ENCODE results near the gene FRRS1L. TPM values are rescaled to one million over a fixed set of nuclear protein-coding genes. Genes with fewer than 3 reads are reported as not detected.
"Not testable (repeated sequence)": the region's sequence is repeated elsewhere in the genome, so short reads cannot be mapped to it uniquely, and the experiment has no call there.

Gene FRRS1L
- total RNA-seq, 1 donor from 2014 or later, result 6.7 TPM

DNA sequence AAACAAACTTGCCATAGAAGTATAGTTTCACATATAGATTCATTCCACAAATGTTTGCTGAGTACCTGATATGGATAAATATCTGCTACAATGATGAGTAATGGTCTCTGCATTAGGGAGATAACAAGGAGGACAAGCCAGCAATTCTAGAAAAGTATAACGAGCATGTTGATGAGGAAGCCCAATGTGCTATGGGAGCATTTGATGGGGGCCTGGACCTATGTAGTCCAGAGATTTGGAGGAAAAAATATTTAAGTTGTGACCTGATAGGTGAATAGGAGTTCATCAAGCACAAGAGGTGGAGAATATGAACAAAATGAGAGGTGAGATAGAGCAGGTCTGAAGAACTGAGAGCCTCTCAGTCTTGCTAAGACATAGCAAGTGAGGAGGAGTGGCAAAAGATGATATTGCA, 32.9 kb downstream of the FRRS1L start:
- H3K9me3 Mint-ChIP-seq (ENCODE audit: unreplicated experiment), result no peaks in the 10 kb centered on the region

DNA sequence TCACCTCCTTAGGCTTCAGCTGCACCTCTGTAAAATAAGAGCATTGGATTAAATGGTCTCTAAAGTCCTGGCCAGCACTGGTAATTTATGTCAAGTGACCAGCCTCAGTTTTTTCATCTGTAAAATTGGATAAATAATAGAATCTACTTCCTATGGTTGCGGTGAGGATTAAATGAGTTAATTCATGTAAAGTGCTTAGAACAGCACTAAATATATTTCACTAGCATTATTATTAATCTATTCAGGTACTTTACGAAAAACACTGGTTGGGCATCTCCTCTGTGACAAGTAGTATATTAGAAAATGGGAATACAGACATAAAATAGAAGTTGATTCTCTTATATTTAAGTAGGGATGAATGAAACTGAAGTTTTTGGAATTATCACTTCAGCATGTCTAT, 33.5 kb downstream of the FRRS1L start:
- TF ChIP-seq, protein P1, sequence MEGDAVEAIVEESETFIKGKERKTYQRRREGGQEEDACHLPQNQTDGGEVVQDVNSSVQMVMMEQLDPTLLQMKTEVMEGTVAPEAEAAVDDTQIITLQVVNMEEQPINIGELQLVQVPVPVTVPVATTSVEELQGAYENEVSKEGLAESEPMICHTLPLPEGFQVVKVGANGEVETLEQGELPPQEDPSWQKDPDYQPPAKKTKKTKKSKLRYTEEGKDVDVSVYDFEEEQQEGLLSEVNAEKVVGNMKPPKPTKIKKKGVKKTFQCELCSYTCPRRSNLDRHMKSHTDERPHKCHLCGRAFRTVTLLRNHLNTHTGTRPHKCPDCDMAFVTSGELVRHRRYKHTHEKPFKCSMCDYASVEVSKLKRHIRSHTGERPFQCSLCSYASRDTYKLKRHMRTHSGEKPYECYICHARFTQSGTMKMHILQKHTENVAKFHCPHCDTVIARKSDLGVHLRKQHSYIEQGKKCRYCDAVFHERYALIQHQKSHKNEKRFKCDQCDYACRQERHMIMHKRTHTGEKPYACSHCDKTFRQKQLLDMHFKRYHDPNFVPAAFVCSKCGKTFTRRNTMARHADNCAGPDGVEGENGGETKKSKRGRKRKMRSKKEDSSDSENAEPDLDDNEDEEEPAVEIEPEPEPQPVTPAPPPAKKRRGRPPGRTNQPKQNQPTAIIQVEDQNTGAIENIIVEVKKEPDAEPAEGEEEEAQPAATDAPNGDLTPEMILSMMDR (IDR thresholded peaks at IDR 0.05), result no peak
- Mint-ChIP-seq H3K27ac (ENCODE audit: unreplicated experiment) (no peak overlapping the region), H3K27me3 (ENCODE audit: unreplicated experiment) (peaks cover 2% of the 10 kb centered on the region)

More for the DNA sequence above, 32.9 kb downstream of the FRRS1L start:
- H3K27me3 Mint-ChIP-seq (ENCODE audit: unreplicated experiment), result peaks cover 2% of the 10 kb centered on the region
- TF ChIP-seq, protein P1 (IDR thresholded peaks at IDR 0.05), result no peak
- no peak overlapping the region for H3K4me3 Mint-ChIP-seq (ENCODE audit: unreplicated experiment)
- H3K36me3 Mint-ChIP-seq (ENCODE audit: unreplicated experiment), result no peaks in the 10 kb centered on the region
- no peak overlapping the region for H3K27ac Mint-ChIP-seq (ENCODE audit: unreplicated experiment)
- H3K4me1 Mint-ChIP-seq (ENCODE audit: unreplicated experiment), result no peaks in the 10 kb centered on the region
- DNase-seq (ENCODE audit: extremely low spot score, unreplicated experiment), result no peak

DNA sequence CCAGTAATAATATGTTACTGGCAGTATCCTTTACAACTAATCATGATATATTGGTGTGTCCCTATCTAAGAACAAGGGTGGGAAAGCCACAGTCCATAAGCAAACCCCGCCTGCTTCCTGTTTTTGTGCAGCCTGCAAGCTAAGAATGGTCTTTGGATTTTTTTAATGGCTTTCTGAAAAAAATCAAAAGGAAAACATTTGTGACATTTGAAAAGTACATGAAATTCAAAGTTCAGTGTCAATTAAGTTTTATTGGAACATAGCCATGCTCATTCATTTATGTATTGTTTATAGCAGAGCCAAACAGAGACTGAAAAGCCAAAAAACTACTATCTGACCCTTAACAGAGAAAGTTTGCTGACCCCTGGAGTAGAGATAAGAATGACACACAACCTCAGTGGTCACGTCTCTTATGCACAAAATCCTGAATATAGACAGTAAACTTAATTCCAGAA, 34.5 kb downstream of the FRRS1L start:
- Mint-ChIP-seq H3K27ac (ENCODE audit: unreplicated experiment) (no peak overlapping the region), H3K4me1 (ENCODE audit: unreplicated experiment) (no peaks in the 10 kb centered on the region), H3K9me3 (ENCODE audit: unreplicated experiment) (no peaks in the 10 kb centered on the region), H3K36me3 (ENCODE audit: unreplicated experiment) (no peaks in the 10 kb centered on the region), H3K4me3 (ENCODE audit: unreplicated experiment) (no peak overlapping the region), H3K27me3 (ENCODE audit: unreplicated experiment) (peaks cover 2% of the 10 kb centered on the region)
- TF ChIP-seq, protein P1 (IDR thresholded peaks at IDR 0.05), result no peak
- DNase-seq (ENCODE audit: extremely low spot score, unreplicated experiment), result no peak

More for the DNA sequence above, 33.5 kb downstream of the FRRS1L start:
- Mint-ChIP-seq H3K9me3 (ENCODE audit: unreplicated experiment) (no peaks in the 10 kb centered on the region), H3K4me1 (ENCODE audit: unreplicated experiment) (no peaks in the 10 kb centered on the region), H3K36me3 (ENCODE audit: unreplicated experiment) (no peaks in the 10 kb centered on the region), H3K4me3 (ENCODE audit: unreplicated experiment) (no peak overlapping the region)
- DNase-seq (ENCODE audit: extremely low spot score, unreplicated experiment), result no peak

DNA sequence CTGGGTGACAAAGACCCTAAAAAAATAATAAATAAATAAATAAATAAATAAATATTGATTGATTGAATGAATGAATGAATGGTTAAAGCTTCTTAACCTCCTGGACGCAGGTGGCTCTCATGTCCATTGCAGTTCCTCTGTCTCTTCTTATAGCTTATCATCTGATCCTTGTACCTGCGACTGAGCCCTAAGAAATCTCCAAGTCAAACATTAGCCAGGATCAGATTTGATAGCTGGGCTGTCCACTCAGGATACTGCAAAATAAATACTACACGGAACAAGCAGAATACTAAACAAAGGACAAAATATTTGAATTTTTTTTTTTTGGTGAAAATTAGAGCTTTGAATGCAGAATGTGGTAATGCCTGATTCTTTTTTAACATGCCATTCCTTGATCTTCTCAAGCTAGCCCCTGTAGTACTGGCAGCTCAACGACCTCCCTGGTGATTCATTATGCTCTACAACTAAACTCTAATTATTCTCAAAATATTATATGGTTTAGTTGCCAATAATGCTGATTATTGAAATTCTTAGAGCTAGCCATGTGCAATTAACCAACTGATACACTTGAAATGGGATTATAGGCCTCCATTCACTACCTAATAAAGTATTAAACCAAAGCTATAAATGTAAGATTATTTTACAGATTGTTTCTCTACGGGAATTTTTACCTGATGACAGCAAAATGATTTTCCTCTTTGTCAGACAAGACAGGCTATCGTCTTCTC, 37.4 kb downstream of the FRRS1L start:
- no peaks in the 10 kb centered on the region for H3K27me3 Mint-ChIP-seq (ENCODE audit: unreplicated experiment)
- TF ChIP-seq, protein P1 (IDR thresholded peaks at IDR 0.05), result no peak
- DNase-seq (ENCODE audit: extremely low spot score, unreplicated experiment), result no peak
- no peaks in the 10 kb centered on the region for H3K4me1 Mint-ChIP-seq (ENCODE audit: unreplicated experiment)
- H3K36me3 Mint-ChIP-seq (ENCODE audit: unreplicated experiment), result no peaks in the 10 kb centered on the region
- no peaks in the 10 kb centered on the region for H3K9me3 Mint-ChIP-seq (ENCODE audit: unreplicated experiment)
- H3K27ac Mint-ChIP-seq (ENCODE audit: unreplicated experiment), result no peak overlapping the region
- H3K4me3 Mint-ChIP-seq (ENCODE audit: unreplicated experiment), result no peak overlapping the region

DNA sequence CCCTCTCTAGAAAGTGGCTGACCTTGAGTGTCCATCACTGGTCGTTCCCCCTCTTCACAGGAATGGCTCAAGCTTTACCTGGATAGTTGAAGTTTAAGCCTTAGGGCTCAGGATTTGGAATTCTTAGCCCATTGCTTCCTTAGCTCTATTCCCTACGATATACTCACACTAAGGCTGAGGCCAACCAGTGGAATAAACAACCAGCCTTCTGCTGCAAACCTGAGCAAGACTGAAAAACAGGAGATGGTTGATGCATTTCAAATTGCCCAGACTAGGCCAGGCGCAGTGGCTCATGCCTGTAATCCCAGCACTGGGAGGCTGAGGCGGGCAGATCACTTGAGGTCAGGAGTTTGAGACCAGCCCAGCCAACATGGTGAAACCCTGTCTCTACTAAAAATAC, 40.4 kb downstream of the FRRS1L start:
- H3K9me3 Mint-ChIP-seq (ENCODE audit: unreplicated experiment); H3K4me3 Mint-ChIP-seq (ENCODE audit: unreplicated experiment); DNase-seq (ENCODE audit: extremely low spot score, unreplicated experiment); H3K4me1 Mint-ChIP-seq (ENCODE audit: unreplicated experiment); H3K27me3 Mint-ChIP-seq (ENCODE audit: unreplicated experiment); H3K36me3 Mint-ChIP-seq (ENCODE audit: unreplicated experiment); H3K27ac Mint-ChIP-seq (ENCODE audit: unreplicated experiment): not testable (repeated sequence)
